Adipose tissue (tissue), 3 donors: ENCODE measurements around the gene RSL24D1. TPM values are rescaled to one million over a fixed set of nuclear protein-coding genes. Genes with fewer than 3 reads are reported as not detected.

Experiments used
- polyA plus RNA-seq, 3 donors: library from polyadenylated mRNA; stranded (reverse); fragments of 200-250 nt; gene quantifications; one replicate each; pipeline ENCODE4 v1.2.3, GENCODE V29; 2013
- donor health status: healthy with polysubstance abuse.
- donor health status: Bipolar disorder and iron deficiency.
- donor health status: healthy.

RSL24D1 gene
- polyA plus RNA-seq, 3 donors: 50.0 to 96.7 (median 53.6) TPM

Other genes starting within 250 kb of the RSL24D1 start
- 10 to 100 TPM; 10.7 to 23.7 (median 17.8) TPM for gene RAB27A, start 92.9 kb upstream of the RSL24D1 start, polyA plus RNA-seq
- 10 to 100 TPM in 2 of 3 donors, 1 to 10 TPM in 1; 9.7 to 22.2 (median 21.6) TPM for gene PIGBOS1, start 122.2 kb upstream of the RSL24D1 start, polyA plus RNA-seq
- 1 to 10 TPM; 2.8 to 6.8 (median 5.5) TPM for gene PIGB, start 122.3 kb upstream of the RSL24D1 start, polyA plus RNA-seq
- 10 to 100 TPM; 16.5 to 39.7 (median 32.9) TPM for gene CCPG1, start 211.4 kb upstream of the RSL24D1 start, polyA plus RNA-seq
- 1 to 10 TPM; 1.1 to 7.4 (median 2.6) TPM for gene PIERCE2, start 211.6 kb upstream of the RSL24D1 start, polyA plus RNA-seq